Colon (tissue), 2 donors: Measurements from ENCODE around the gene PRPS1.
"Not testable (repeated sequence)": the region's sequence is repeated elsewhere in the genome, so short reads cannot be mapped to it uniquely, and the experiment has no call there.

ENCODE experiments used
- FAIRE-seq: peaks from 2 replicates; lab custom pipeline; 2012; peaks lifted over from hg19 to GRCh38; lab: Jason Lieb, UNC
- donor health status: control.
- donor health status: control.

The PRPS1 gene

GRCh38 chrX:107627838-107628661 is at the start of gene PRPS1:
Gene PRPS1, plus strand, starts transcription at chrX:107628510. Its CDS starts 119 bp downstream, at chrX:107628629.
- FAIRE-seq: peak; percentile 83

GRCh38 chrX:107579956-107580355 is 48.4 kb upstream of the PRPS1 start:
- no peak for FAIRE-seq

GRCh38 chrX:107581923-107582322 is 46.4 kb upstream of the PRPS1 start:
- no peak for FAIRE-seq

- FAIRE-seq: no peak
Measured at GRCh38 chrX:107589243-107589642, 39.1 kb upstream of the PRPS1 start.

- FAIRE-seq: no peak
Measured at GRCh38 chrX:107596651-107597050, 31.7 kb upstream of the PRPS1 start.

- FAIRE-seq: no peak
Measured at GRCh38 chrX:107597264-107597663, 31.0 kb upstream of the PRPS1 start.

- no peak for FAIRE-seq
Measured at GRCh38 chrX:107597791-107598190, 30.5 kb upstream of the PRPS1 start.

- no peak for FAIRE-seq
Measured at GRCh38 chrX:107599450-107599861, 28.9 kb upstream of the PRPS1 start.

GRCh38 chrX:107600366-107600765 is 27.9 kb upstream of the PRPS1 start:
- no peak for FAIRE-seq

- no peak for FAIRE-seq
Measured at GRCh38 chrX:107601326-107601725, 27.0 kb upstream of the PRPS1 start.

GRCh38 chrX:107601759-107602158 is 26.6 kb upstream of the PRPS1 start:
- no peak for FAIRE-seq

GRCh38 chrX:107602694-107603239 is 25.5 kb upstream of the PRPS1 start:
- no peak for FAIRE-seq

- FAIRE-seq: no peak
Measured at GRCh38 chrX:107603429-107604159, 24.7 kb upstream of the PRPS1 start.

- FAIRE-seq: not testable (repeated sequence)
Measured at GRCh38 chrX:107609061-107609460, 19.2 kb upstream of the PRPS1 start.

GRCh38 chrX:107610667-107611066 is 17.6 kb upstream of the PRPS1 start:
- FAIRE-seq: no peak

- FAIRE-seq: no peak
Measured at GRCh38 chrX:107619885-107620322, 8.4 kb upstream of the PRPS1 start.

GRCh38 chrX:107624893-107625292 is 3.4 kb upstream of the PRPS1 start:
- no peak for FAIRE-seq

- no peak for FAIRE-seq
Measured at GRCh38 chrX:107625739-107626138, 2.6 kb upstream of the PRPS1 start.

- no peak for FAIRE-seq
Measured at GRCh38 chrX:107626481-107626880, 1.8 kb upstream of the PRPS1 start.

GRCh38 chrX:107626916-107627315 is 1.4 kb upstream of the PRPS1 start:
- FAIRE-seq: no peak

- no peak for FAIRE-seq
Measured at GRCh38 chrX:107628662-107629539, 591 bp downstream of the PRPS1 start.

- FAIRE-seq: no peak
Measured at GRCh38 chrX:107629540-107629909, 1.2 kb downstream of the PRPS1 start.
